Inferior parietal cortex (tissue), 1 donor: Measurements from ENCODE around the gene EMP2.
"Not testable (repeated sequence)": the region's sequence is repeated elsewhere in the genome, so short reads cannot be mapped to it uniquely, and the experiment has no call there.

Source experiments
- DNase-seq: peaks from one replicate; pipeline ENCODE4 v3.0.0-alpha.2; 2016; ENCODE audit errors: extremely low spot score

The EMP2 gene

DNA sequence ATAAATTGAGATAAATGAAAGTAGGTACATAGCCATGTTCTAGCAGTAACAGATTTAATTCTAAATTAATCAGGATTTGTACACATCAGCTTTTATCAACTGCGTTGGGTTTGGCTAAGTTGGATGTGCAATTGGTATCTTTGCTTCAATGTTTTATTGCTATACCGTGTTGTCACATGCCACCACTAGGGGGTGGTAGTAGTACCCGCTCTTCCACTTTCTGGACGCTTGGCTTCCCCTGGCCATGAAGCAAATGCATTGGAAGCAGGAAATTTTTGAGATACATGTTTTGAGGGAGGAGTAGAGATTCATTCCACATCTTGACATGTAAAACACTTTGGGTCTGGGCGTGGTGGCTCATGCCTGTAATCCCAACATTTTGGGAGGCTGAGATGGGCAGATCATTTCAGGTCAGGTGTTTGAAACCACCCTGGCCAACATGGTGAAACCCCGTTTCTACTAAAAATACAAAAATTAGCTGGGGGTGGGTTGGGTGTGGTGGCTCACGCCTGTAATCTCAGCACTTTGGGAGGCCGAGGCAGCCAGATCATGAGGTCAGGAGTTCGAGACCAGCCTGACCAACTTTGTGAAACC, 58.6 kb downstream of the EMP2 start:
- DNase-seq = peak; percentile 86

DNA sequence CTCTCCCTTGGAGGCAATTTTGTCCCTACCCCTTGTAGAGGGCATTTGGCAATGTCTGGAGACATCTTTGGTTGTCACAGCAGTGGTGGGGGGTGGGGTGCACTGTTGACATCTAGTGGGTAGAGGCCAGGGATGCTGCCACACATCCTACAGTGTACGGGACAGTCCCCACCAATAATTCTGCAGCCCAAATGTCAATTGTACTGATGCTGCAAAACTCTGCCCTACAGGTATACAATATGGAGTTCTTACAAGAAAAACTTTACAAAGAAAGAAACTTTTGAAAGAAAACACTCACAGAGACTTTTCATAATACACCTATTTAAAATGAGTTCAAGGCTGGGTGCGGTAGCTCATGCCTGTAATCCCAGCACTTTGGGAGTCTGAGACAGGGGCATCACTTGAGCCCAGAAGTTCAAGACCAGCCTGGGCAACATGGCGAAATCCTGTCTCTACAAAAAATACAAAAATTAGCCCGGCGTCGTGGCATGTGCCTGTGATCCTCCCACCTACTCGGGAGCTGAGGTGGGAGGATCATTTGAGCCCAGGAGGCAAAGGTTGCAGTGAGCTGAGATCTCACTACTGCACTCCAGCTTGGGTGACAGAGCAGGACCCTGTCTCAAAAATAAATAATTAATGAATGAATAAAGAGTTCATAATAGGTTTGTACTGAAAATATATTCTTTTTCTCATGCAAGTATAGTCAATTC, 59.4 kb downstream of the EMP2 start:
- DNase-seq = no peak

- no peak for DNase-seq
Observed at GRCh38 chr16:10519929-10520868, 60.2 kb downstream of the EMP2 start.

DNA sequence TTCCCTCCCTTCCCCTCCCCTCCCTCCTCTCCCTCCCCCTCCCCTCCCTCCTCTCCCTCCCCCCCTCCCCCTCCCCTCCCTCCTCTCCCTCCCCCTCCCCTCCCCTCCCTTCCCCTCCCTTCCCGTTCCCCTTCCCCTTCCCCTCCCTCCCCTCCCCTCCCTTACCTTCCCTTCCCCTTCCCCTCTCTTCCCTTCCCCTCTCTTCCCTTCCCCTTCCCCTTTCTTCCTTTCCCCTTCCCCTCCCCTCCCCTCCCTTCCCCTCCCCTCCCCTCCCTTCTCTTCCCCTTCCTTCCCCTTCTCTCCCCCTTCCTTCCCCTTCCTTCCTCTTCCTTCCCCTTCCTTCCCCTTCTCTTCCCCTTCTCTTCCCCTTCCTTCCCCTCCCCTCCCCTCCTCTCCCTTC, 61.1 kb downstream of the EMP2 start:
- DNase-seq = no peak

GRCh38 chr16:10518479-10519041, 61.8 kb downstream of the EMP2 start:
- DNase-seq = no peak

DNA sequence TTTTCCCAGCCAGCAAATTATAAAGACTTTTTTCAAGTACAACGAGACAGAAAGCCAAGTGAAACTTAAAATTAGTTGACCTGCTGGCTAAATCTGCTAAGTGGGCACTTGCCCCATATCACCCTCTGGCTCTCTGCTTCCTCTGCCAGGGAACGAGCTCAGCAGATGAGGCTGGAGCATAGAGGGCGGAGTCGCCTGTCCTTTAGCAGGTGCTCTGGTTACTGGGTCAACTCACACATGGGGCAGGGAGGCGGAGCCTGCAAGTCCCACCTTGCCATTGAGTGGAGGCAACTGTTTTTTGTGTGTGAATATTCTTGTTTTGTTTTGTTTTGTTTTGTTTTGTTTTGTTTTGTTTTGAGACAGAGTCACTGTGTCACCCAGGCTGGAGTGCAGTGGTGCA, 62.5 kb downstream of the EMP2 start:
- no peak for DNase-seq

DNA sequence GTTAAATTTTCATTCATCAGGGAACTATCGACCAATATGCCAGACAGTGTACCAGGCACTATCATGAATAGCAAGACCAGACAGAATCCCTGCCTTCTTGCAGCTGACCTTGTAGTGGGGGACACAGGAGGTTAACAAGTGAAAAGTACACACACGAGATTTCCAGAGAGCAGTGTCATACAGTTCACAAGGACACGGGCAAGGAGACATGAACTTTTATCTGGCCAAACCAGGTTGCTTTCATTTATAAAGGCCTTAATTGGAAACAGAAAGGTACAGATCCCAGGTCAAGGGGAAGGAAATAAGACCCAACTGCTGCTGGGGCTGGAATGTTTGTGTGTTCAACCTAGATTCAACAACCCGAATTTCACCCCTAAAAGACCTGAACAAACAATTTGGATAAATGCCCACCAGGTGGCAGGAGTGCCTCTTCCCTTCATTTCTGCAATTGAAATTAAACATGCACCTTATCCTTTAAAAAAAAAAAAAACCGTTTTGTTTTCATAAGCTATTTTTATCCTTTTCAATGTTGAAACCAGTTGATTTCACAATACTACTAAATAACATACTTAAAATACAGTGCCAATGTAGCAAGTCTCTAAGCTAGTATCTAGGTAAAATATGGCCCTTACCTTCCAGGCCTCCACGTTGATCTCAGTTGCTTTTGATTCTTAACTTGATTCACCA, 65.9 kb downstream of the EMP2 start:
- peak; percentile 69 for DNase-seq

- no peak for DNase-seq
Observed at GRCh38 chr16:10511829-10512228, 68.6 kb downstream of the EMP2 start.

- no peak for DNase-seq
Observed at GRCh38 chr16:10510279-10510678, 70.1 kb downstream of the EMP2 start.

- peak; percentile 90 for DNase-seq
Observed at GRCh38 chr16:10509534-10510025, 70.8 kb downstream of the EMP2 start.

- not testable (repeated sequence) for DNase-seq
Observed at GRCh38 chr16:10505286-10505685, 75.1 kb downstream of the EMP2 start.

GRCh38 chr16:10504404-10504885, 76.0 kb downstream of the EMP2 start:
- no peak for DNase-seq

- DNase-seq = no peak
Observed at GRCh38 chr16:10502776-10503175, 77.6 kb downstream of the EMP2 start.

GRCh38 chr16:10501016-10501607, 79.3 kb downstream of the EMP2 start:
- no peak for DNase-seq

DNA sequence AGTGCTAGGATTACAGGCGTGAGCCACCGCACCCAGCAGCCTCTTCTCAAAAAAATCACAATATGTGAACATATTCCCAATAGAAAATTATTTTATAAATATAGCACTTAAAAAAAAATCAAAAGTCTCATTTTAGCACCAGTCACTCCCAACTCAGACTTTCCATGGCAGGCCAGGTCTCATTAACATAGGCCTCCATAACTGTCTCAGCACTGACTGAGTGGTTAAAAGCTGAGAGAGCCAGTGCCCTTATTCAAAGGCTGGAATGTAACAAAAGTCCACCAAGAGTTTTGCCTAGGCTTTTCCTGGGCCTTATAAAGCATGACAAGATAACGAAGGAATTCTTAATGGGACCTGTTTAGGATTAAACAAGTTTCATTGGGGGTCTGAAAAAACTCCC, 79.8 kb downstream of the EMP2 start:
- no peak for DNase-seq

DNA sequence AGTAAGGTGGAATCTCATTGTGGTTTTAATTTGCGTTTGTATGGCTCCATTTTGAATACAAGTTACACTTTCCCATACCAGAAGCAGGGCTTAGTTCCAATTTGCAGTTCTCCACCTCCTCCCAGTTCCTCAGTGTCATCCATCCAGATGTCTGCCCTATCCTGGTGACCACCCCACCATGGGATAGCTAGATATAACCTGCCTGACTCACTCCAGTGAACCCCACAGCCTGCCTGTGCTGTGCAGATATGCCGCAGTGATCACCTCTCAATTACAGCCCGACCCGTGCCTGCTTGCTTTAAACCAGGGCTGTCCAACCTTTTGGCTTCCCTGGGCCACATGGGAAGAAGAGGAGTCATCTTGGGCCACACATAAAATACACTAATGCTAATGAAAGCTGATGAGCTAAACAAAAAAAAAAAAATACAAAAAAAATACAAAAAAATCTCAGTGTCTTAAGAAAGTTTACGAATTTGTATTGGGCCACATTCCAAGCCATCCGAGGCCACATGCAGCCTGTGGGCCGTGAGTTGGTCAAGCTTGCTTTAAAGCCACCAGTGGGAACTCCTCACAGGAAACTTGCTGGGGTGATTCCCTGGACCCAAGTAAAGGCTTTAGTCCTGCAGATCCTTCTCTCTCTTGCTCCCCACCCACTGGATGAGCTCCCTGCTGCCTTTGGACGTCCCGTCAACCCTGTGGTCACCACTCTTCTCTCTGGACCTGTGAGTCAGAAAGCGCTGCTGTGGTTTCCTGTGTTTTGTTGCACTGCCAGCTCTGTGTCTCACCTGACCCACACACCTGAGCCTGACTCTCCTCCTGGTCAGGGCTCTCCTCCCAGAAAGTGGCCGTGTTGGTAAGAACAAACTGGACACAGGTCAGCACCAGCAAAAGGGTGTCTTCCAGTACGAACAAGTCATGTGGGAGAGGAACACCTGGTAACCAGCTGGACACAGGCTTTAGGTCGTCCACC, 83.0 kb downstream of the EMP2 start:
- peak; percentile 11 for DNase-seq

DNA sequence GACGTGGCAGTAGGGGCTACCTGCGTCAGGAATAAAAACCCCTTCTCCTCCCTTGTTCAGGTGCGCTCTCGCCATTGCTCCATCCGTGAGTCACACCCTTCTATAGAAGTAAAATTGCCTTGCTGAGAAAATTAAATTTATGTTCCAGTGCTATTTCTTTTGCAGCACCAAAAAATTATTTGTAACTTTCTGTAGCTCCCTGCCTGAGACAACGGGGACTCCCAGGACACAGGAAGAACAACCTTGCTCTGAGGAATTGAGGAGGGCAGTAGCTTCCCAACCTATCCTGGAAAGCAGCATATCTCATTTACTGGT, 85.4 kb downstream of the EMP2 start:
- no peak for DNase-seq

- no peak for DNase-seq
Observed at GRCh38 chr16:10494343-10495030, 85.9 kb downstream of the EMP2 start.

DNA sequence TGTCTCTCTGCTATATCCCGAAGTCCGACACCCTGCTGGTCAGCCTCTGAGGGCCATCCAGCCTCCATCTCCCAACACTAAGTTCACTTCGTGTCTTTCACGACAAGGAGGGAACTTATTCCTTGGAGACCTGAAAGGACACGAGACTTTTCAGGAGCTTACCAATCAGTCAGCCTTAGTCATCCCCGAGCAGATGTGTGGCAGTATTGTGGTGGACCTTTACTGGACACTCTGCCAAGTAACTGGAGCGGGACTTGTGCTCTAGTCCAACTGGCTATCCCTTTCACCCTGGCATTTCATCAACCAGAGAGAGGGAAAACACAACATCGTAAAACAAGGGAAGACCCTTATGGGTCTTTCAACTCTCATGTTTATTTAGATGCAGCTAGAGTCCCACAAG, 87.1 kb downstream of the EMP2 start:
- DNase-seq = no peak
